Measurements from ENCODE around the gene NMNAT2. TPM values are rescaled to one million over a fixed set of nuclear protein-coding genes. Genes with fewer than 3 reads are reported as not detected.

Gene NMNAT2
- total RNA-seq, 1 experiment from 2014 or later = 0.17 TPM

GRCh38 chr1:183231545-183231944, 186.6 kb downstream of the NMNAT2 start:
- no peaks in the 10 kb centered on the region for H3K27me3 ChIP-seq (replicated peaks; ENCODE audit: insufficient read depth, low read depth, low read length, poor library complexity)
- no peak overlapping the region for H3K27ac ChIP-seq (ENCODE audit: low read depth, low read length, poor library complexity, severe bottlenecking)
- H3K9me3 ChIP-seq (ENCODE audit: low read depth, low read length, poor library complexity, severe bottlenecking) = no peaks in the 10 kb centered on the region
- ChIA-PET POLR2A (ENCODE audit: low non-redundant PET) (no interaction called here), CTCF (no interaction called here)
- H3K4me1 ChIP-seq (ENCODE audit: insufficient read depth, low read length, poor library complexity, severe bottlenecking) = peaks cover 19% of the 10 kb centered on the region
- no peak overlapping the region for H3K4me3 ChIP-seq (ENCODE audit: low read depth, low read length, poor library complexity, severe bottlenecking)
- intact Hi-C loops (cut with micrococcal nuclease; ENCODE audit: unreplicated experiment) = no loop called here
- no peaks in the 10 kb centered on the region for H3K36me3 ChIP-seq (ENCODE audit: insufficient read depth, low read length, poor library complexity, severe bottlenecking)
- TF ChIP-seq CTCF (conservative IDR thresholded peaks at IDR 0.05; ENCODE audit: low read depth, low read length) = no peak
- no peak for TF ChIP-seq EZH2 (IDR thresholded peaks at IDR 0.05; ENCODE audit: borderline replicate concordance, low read depth, low read length, poor library complexity, severe bottlenecking)
- BruUV-seq (replicated peaks) = no TSS peak
- DNase-seq (ENCODE audit: low spot score) = no peak

GRCh38 chr1:183230413-183230812, 187.8 kb downstream of the NMNAT2 start:
- Histone ChIP-seq H3K9me3 (ENCODE audit: low read depth, low read length, poor library complexity, severe bottlenecking) (no peaks in the 10 kb centered on the region), H3K36me3 (ENCODE audit: insufficient read depth, low read length, poor library complexity, severe bottlenecking) (no peaks in the 10 kb centered on the region), H3K4me1 (ENCODE audit: insufficient read depth, low read length, poor library complexity, severe bottlenecking) (peaks cover 14% of the 10 kb centered on the region), H3K27me3 (replicated peaks; ENCODE audit: insufficient read depth, low read depth, low read length, poor library complexity) (no peaks in the 10 kb centered on the region), H3K27ac (ENCODE audit: low read depth, low read length, poor library complexity, severe bottlenecking) (no peak overlapping the region), H3K4me3 (ENCODE audit: low read depth, low read length, poor library complexity, severe bottlenecking) (no peak overlapping the region)
- no peak for DNase-seq (ENCODE audit: low spot score)
- no TSS peak for BruUV-seq (replicated peaks)
- POLR2A ChIA-PET (ENCODE audit: low non-redundant PET) = no interaction called here
- CTCF ChIA-PET = no interaction called here
- intact Hi-C loops (cut with micrococcal nuclease; ENCODE audit: unreplicated experiment) = no loop called here
- TF ChIP-seq CTCF (conservative IDR thresholded peaks at IDR 0.05; ENCODE audit: low read depth, low read length) = no peak
- no peak for TF ChIP-seq EZH2 (IDR thresholded peaks at IDR 0.05; ENCODE audit: borderline replicate concordance, low read depth, low read length, poor library complexity, severe bottlenecking)

- no TSS peak for BruUV-seq (replicated peaks)
- TF ChIP-seq CTCF (conservative IDR thresholded peaks at IDR 0.05; ENCODE audit: low read depth, low read length) (no peak), EZH2 (IDR thresholded peaks at IDR 0.05; ENCODE audit: borderline replicate concordance, low read depth, low read length, poor library complexity, severe bottlenecking) (no peak)
- Histone ChIP-seq H3K27ac (ENCODE audit: low read depth, low read length, poor library complexity, severe bottlenecking) (no peak overlapping the region), H3K4me1 (ENCODE audit: insufficient read depth, low read length, poor library complexity, severe bottlenecking) (no peaks in the 10 kb centered on the region), H3K9me3 (ENCODE audit: low read depth, low read length, poor library complexity, severe bottlenecking) (no peaks in the 10 kb centered on the region), H3K36me3 (ENCODE audit: insufficient read depth, low read length, poor library complexity, severe bottlenecking) (no peaks in the 10 kb centered on the region), H3K4me3 (ENCODE audit: low read depth, low read length, poor library complexity, severe bottlenecking) (no peak overlapping the region), H3K27me3 (replicated peaks; ENCODE audit: insufficient read depth, low read depth, low read length, poor library complexity) (no peaks in the 10 kb centered on the region)
- intact Hi-C loops (cut with micrococcal nuclease; ENCODE audit: unreplicated experiment) = no loop called here
- no peak for DNase-seq (ENCODE audit: low spot score)
- ChIA-PET POLR2A (ENCODE audit: low non-redundant PET) (no interaction called here), CTCF (interaction anchor here (0.9 to 2.2 kb wide), 2 partner anchors 9 to 266 kb away, joined by 3 to 19 read pairs; no protein-coding TSS in a partner anchor)
Measured at GRCh38 chr1:183228347-183229220, 189.6 kb downstream of the NMNAT2 start.
